H1 (cell line): Measurements from ENCODE around the gene IL1R1. TPM values are rescaled to one million over a fixed set of nuclear protein-coding genes. Genes with fewer than 3 reads are reported as not detected.

Source experiments
- CTCF ChIA-PET: fragments of 300-600 bp; sonication (Branson Sonifier 250); formaldehyde crosslinking; loops from one replicate; lab custom pipeline; 2021; ENCODE audit not compliant: partially characterized antibody; lab: Charles Lee
- POLR2A ChIA-PET: fragments of 300-600 bp; sonication (Branson Sonifier 250); formaldehyde crosslinking; loops from one replicate; lab custom pipeline; 2021; ENCODE audit warnings: inconsistent platforms; ENCODE audit not compliant: partially characterized antibody; lab: Charles Lee
- DNase-seq, 2 experiments: peaks; one replicate each; pipeline versions ENCODE4 v3.0.0 to v3.0.0-alpha.2; 2010 to 2022; ENCODE audit warnings: low spot score in 2 of 2, low read depth in 1 of 2, mixed read lengths in 1 of 2
- FAIRE-seq: peaks from 2 replicates; lab custom pipeline; 2011; peaks lifted over from hg19 to GRCh38; lab: Jason Lieb, UNC
- H2AFZ ChIP-seq: 2 replicates; pipeline ENCODE4 v1.8.1; 2012; ENCODE audit warnings: low read length, inconsistent platforms
- H2AK5ac ChIP-seq: 2 replicates; pipeline ENCODE4 v1.6.1; 2013; ENCODE audit warnings: low read depth, low read length
- H2BK120ac ChIP-seq: replicated peaks from 2 replicates; pipeline ENCODE3; 2013; ENCODE audit warnings: low read depth, low read length, inconsistent platforms
- H2BK12ac ChIP-seq: 2 replicates; pipeline ENCODE4 v1.6.1; 2013; ENCODE audit warnings: low read depth, low read length
- H2BK15ac ChIP-seq: 2 replicates; pipeline ENCODE4 v1.6.1; 2013; ENCODE audit warnings: low read length
- H2BK20ac ChIP-seq: 2 replicates; pipeline ENCODE4 v1.6.1; 2013; ENCODE audit warnings: low read length
- H2BK5ac ChIP-seq: 2 replicates; pipeline ENCODE4 v1.6.1; 2013; ENCODE audit warnings: low read depth, low read length
- H3K14ac ChIP-seq: 2 replicates; pipeline ENCODE4 v1.6.1; 2013; ENCODE audit warnings: inconsistent platforms; ENCODE audit not compliant: insufficient read length
- H3K18ac ChIP-seq: 2 replicates; pipeline ENCODE4 v1.6.1; 2013; ENCODE audit warnings: low read length; ENCODE audit errors: extremely low read depth
- H3K23ac ChIP-seq: 2 replicates; pipeline ENCODE4 v1.6.1; 2013; ENCODE audit warnings: inconsistent platforms; ENCODE audit not compliant: insufficient read length
- H3K23me2 ChIP-seq: 2 replicates; pipeline ENCODE4 v1.6.1; 2013; ENCODE audit warnings: low read depth, low read length
- H3K27ac ChIP-seq: 2 replicates; pipeline ENCODE4 v1.6.1; 2011; ENCODE audit warnings: low read depth, low read length, inconsistent platforms
- H3K27me3 ChIP-seq, 4 experiments: replicated peaks in 1 of 4; 1 replicate in 1 of 4; 2 replicates in 3 of 4; pipeline versions ENCODE4 v1.6.1 to v1.8.1; 2011 to 2013; ENCODE audit warnings: low read length in 3 of 4, mild to moderate bottlenecking in 3 of 4, inconsistent platforms in 2 of 4, mixed read lengths in 2 of 4, moderate library complexity in 1 of 4; ENCODE audit not compliant: control insufficient read depth in 3 of 4, insufficient read depth in 3 of 4; ENCODE audit errors: extremely low read depth in 1 of 4
- H3K36me3 ChIP-seq, 4 experiments: 2 replicates each; pipeline versions ENCODE4 v1.6.1 to v1.8.1; 2011 to 2013; ENCODE audit warnings: mild to moderate bottlenecking in 4 of 4, low read length in 3 of 4, moderate library complexity in 2 of 4, control low read depth in 1 of 4, inconsistent platforms in 1 of 4; ENCODE audit not compliant: insufficient read depth in 4 of 4, control insufficient read depth in 2 of 4
- H3K4ac ChIP-seq: replicated peaks from 2 replicates; pipeline ENCODE3; 2013; ENCODE audit warnings: low read length, low read depth, mixed read lengths, inconsistent platforms; ENCODE audit not compliant: insufficient read length
- H3K4me1 ChIP-seq, 4 experiments: replicated peaks in 1 of 4; 1 replicate in 1 of 4; 2 replicates in 3 of 4; pipeline versions ENCODE4 v1.6.1 to v1.8.1; 2011 to 2013; ENCODE audit warnings: low read length in 3 of 4, inconsistent platforms in 2 of 4, mixed read lengths in 1 of 4; ENCODE audit not compliant: insufficient read depth in 4 of 4, control insufficient read depth in 3 of 4
- H3K4me2 ChIP-seq, 2 experiments: 2 replicates each; pipeline versions ENCODE4 v1.6.1 to v1.8.1; 2011 to 2013; ENCODE audit warnings: low read depth in 2 of 2, low read length in 2 of 2, control low read depth in 1 of 2, inconsistent platforms in 1 of 2, mild to moderate bottlenecking in 1 of 2; ENCODE audit not compliant: insufficient read depth in 1 of 2
- H3K4me3 ChIP-seq, 4 experiments: fragments of 200-600, 300-600 bp in 1 of 4; sonication (generic), shearing (Covaris generic), sonication (Bioruptor Twin) in 1 of 4; 2 replicates each; pipeline versions ENCODE4 v1.5.1 to v1.8.1; 2011 to 2016; ENCODE audit warnings: low read length in 4 of 4, low read depth in 3 of 4, control low read depth in 2 of 4, inconsistent platforms in 2 of 4, mild to moderate bottlenecking in 2 of 4, mixed read lengths in 1 of 4, moderate library complexity in 1 of 4; ENCODE audit not compliant: insufficient read depth in 2 of 4; ENCODE audit errors: extremely low read depth in 1 of 4
- H3K56ac ChIP-seq: replicated peaks from 2 replicates; pipeline ENCODE3; 2013; ENCODE audit warnings: low read depth, mild to moderate bottlenecking, mixed read lengths, low read length, inconsistent platforms; ENCODE audit not compliant: insufficient read length
- H3K79me1 ChIP-seq: 2 replicates; pipeline ENCODE4 v1.6.1; 2013; ENCODE audit warnings: low read depth, low read length, control low read depth
- H3K79me2 ChIP-seq, 2 experiments: 2 replicates each; pipeline versions ENCODE4 v1.6.1 to v1.8.1; 2012 to 2013; ENCODE audit warnings: low read length in 2 of 2, mild to moderate bottlenecking in 2 of 2, inconsistent platforms in 1 of 2; ENCODE audit not compliant: insufficient read depth in 2 of 2, control insufficient read depth in 1 of 2
- H3K9ac ChIP-seq, 4 experiments: replicated peaks in 1 of 4; 1 replicate in 1 of 4; 2 replicates in 3 of 4; pipeline versions ENCODE4 v1.6.1 to v1.8.1; 2011 to 2013; ENCODE audit warnings: low read depth in 3 of 4, low read length in 3 of 4, control low read depth in 2 of 4, mild to moderate bottlenecking in 2 of 4, moderate library complexity in 2 of 4, inconsistent platforms in 1 of 4; ENCODE audit errors: extremely low read depth in 1 of 4
- H3K9me3 ChIP-seq, 2 experiments: 2 replicates each; pipeline versions ENCODE4 v1.6.1 to v1.8.1; 2012 to 2013; ENCODE audit warnings: mild to moderate bottlenecking in 2 of 2, moderate library complexity in 2 of 2, control low read depth in 1 of 2, inconsistent platforms in 1 of 2, low read depth in 1 of 2, low read length in 1 of 2, mixed read lengths in 1 of 2; ENCODE audit not compliant: insufficient read depth in 2 of 2
- H4K20me1 ChIP-seq, 2 experiments: replicated peaks in 1 of 2; 2 replicates each; pipeline versions ENCODE3 to v1.8.1; 2011 to 2013; ENCODE audit warnings: inconsistent platforms in 2 of 2, low read length in 2 of 2, mild to moderate bottlenecking in 1 of 2; ENCODE audit not compliant: insufficient read depth in 2 of 2, control insufficient read depth in 1 of 2
- H4K5ac ChIP-seq: 2 replicates; pipeline ENCODE4 v1.6.1; 2013; ENCODE audit warnings: low read length, low read depth, mixed read lengths, inconsistent platforms; ENCODE audit not compliant: insufficient read length
- H4K8ac ChIP-seq: 2 replicates; pipeline ENCODE4 v1.8.0; 2013; ENCODE audit warnings: mild to moderate bottlenecking, moderate library complexity, low read length, inconsistent platforms; ENCODE audit not compliant: insufficient read depth; ENCODE audit errors: extremely low read depth
- H4K91ac ChIP-seq: replicated peaks from 2 replicates; pipeline ENCODE3; 2013; ENCODE audit warnings: low read length, mixed read lengths, inconsistent platforms; ENCODE audit not compliant: insufficient read length
- CBX8 ChIP-seq: fragments of 300-800, 300-1000 bp; sonication (generic); IDR thresholded peaks from 2 replicates; pipeline ENCODE4 v1.7.1; 2016; ENCODE audit warnings: low read depth, low read length, borderline replicate concordance
- GABPA ChIP-seq: IDR thresholded peaks from 2 replicates; pipeline ENCODE4 v1.6.1; 2011; ENCODE audit warnings: mild to moderate bottlenecking, low read length, moderate library complexity, borderline replicate concordance; ENCODE audit not compliant: insufficient read depth
- SIN3A ChIP-seq, 2 experiments: IDR thresholded peaks in 1 of 2; conservative IDR thresholded peaks in 1 of 2; 2 replicates each; pipeline ENCODE4 v1.6.1; 2011 to 2012; ENCODE audit warnings: low read length in 2 of 2, improper control_type of control experiment in 1 of 2, low read depth in 1 of 2, mild to moderate bottlenecking in 1 of 2
- SP1 ChIP-seq: IDR thresholded peaks from 2 replicates; pipeline ENCODE4 v1.6.1; 2011; ENCODE audit warnings: low read depth, low read length
- WGBS, 2 experiments: shearing (Covaris generic) in 1 of 2; methylation state at CpG; one replicate each; pipeline versions ENCODE4 v1.1.6 to v1.1.7; 2013 to 2015; ENCODE audit warnings: low lambda C conversion rate in 2 of 2, mixed read lengths in 2 of 2, inconsistent platforms in 1 of 2, low coverage in 1 of 2, missing lambda C conversion rate in 1 of 2; ENCODE audit not compliant: insufficient replicate concordance in 2 of 2, insufficient coverage in 1 of 2, insufficient read length in 1 of 2; ENCODE audit errors: extremely low coverage in 1 of 2, missing lambda C conversion rate in 1 of 2; 5-methylcytosine and 5-hydroxymethylcytosine counted together
- polyA plus RNA-seq, 7 experiments: library from polyadenylated mRNA; depleted of rRNA in 3 of 7; stranded (reverse) in 5 of 7; unstranded in 2 of 7; fragments of >200 nt in 5 of 7; fragments of 200-250 nt in 2 of 7; gene quantifications; 1 replicate in 5 of 7; 2 replicates in 1 of 7; 4 replicates in 1 of 7; pipeline versions ENCODE4 v1.2.1 to v1.2.3, GENCODE V29; 2011 to 2013; ENCODE audit warnings: missing spikeins in 2 of 7, mixed read lengths in 2 of 7
- total RNA-seq: library from RNA; stranded (reverse); fragmentation: NEBNext Ultra II Directional; extraction: Animal tissue kit (Norgen Biotek cat#: 25700); gene quantifications from 2 replicates; pipeline ENCODE4 v1.2.1, GENCODE V29; 2021

Gene IL1R1
- total and polyA plus RNA-seq, 2 of the 8 experiments (the other 6 are each of a cell fraction or from before 2014, with no cell fraction given), result 0.34 to 0.47 TPM

DNA sequence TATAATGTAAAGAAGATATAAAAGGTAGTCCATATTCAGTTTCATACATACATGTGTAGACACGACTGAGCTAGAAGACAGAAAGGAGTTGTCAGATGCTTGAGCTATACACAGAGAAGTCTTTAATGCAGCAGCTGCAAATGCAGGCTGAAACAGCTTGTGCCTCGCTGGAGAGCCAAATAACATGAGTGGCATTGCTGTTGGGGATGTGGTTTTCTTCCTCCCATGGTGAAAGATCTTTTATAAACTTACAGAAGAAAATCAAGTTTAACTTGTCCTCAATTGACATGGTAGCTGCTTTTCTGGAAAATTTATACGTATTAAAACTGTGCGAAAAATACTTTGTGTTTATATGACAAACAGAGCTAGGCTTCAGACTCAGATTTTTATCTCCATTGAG lies 16.4 kb upstream of the IL1R1 start:
- no peaks in the 10 kb centered on the region for H3K9me3 ChIP-seq
- no peak overlapping the region for H3K4me2 ChIP-seq
- WGBS, 2 experiments, result 94% methylated on average over 4 of the region's 4 CpGs; no CpG with 5 or more reads in 1 of the 2 experiments
- no peaks in the 10 kb centered on the region for H3K79me2 ChIP-seq
- ChIA-PET CTCF (interaction anchor here (0.5 to 3.3 kb wide), 6 partner anchors 15 to 106 kb away, joined by 3 to 10 read pairs (median 4); no protein-coding TSS in a partner anchor), POLR2A (no interaction called here)
- no peaks in the 10 kb centered on the region for H3K27me3 ChIP-seq
- H4K5ac ChIP-seq, result no peak overlapping the region
- no peak overlapping the region for H3K4me3 ChIP-seq
- no peak overlapping the region for H2AK5ac ChIP-seq
- H3K14ac ChIP-seq, result no peak overlapping the region
- no peak overlapping the region for H2AFZ ChIP-seq
- no peaks in the 10 kb centered on the region for H3K4me1 ChIP-seq
- H3K23me2 ChIP-seq, result no peaks in the 10 kb centered on the region
- no peak overlapping the region for H2BK120ac ChIP-seq
- H2BK12ac ChIP-seq, result no peak overlapping the region
- no peaks in the 10 kb centered on the region for H3K79me1 ChIP-seq
- H3K36me3 ChIP-seq, result no peaks in the 10 kb centered on the region
- no peak overlapping the region for H2BK20ac ChIP-seq
- H3K23ac ChIP-seq, result no peak overlapping the region
- TF ChIP-seq SIN3A (conservative IDR thresholded peaks at IDR 0.05 in 1 of 2, IDR thresholded peaks at IDR 0.05 in 1 of 2; ENCODE audit: low read depth in 1 of 2, low read length in 2 of 2), result no peak
- TF ChIP-seq SP1, result no peak
- TF ChIP-seq GABPA, result no peak
- TF ChIP-seq CBX8, result no peak
- H2BK15ac ChIP-seq, result no peak overlapping the region
- H4K20me1 ChIP-seq, result no peaks in the 10 kb centered on the region
- H4K8ac ChIP-seq, result no peak overlapping the region
- H3K4ac ChIP-seq, result no peak overlapping the region
- DNase-seq (no peak), FAIRE-seq (no peak)
- H3K56ac ChIP-seq, result no peak overlapping the region
- no peak overlapping the region for H4K91ac ChIP-seq
- no peak overlapping the region for H3K9ac ChIP-seq
- H2BK5ac ChIP-seq, result no peak overlapping the region
- no peak overlapping the region for H3K18ac ChIP-seq
- no peak overlapping the region for H3K27ac ChIP-seq
